Fibroblast of peridontal ligament (primary cell): ENCODE results near the gene SLX4.
"Not testable (repeated sequence)": the region's sequence is repeated elsewhere in the genome, so short reads cannot be mapped to it uniquely, and the experiment has no call there.

ENCODE experiments used
- DNase-seq: peaks from one replicate; pipeline ENCODE4 v3.0.0-alpha.2; 2010; ENCODE audit errors: extremely low read depth

SLX4 gene

DNA sequence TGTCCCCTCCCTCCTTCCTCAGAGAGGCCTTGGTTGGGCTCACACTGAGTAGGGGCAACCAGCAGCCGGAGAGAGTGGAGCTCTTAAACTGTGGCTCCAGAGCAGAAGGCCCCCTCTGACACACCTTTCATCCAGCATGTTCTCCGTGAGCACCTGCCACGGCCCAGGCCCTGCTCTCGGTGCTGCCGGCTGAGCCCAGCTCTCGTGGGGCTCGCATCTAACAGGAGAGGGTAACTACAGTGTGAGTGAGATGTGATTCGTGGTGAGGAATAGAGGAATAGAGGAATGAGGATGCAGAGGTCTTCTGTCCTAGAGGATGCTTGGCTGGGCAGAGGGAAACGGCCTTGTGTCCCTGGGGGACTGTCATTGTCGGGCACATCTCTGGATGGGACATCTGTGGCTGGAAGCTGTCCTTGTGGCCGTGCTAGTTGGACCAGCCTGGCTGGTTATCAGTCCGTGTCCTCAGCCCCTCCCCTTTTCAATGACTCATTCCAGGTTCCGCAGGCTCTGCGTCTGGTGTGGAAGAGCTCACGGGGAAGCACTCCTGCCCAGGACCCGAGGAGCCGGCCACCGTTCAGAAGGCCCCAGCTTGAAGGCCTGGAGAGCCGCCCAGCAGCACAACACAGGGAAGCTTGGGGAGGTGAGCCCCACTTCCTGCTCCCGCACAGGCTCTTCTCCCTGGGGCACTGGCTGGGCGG is 31.1 kb upstream of the SLX4 start:
- DNase-seq: no peak

DNA sequence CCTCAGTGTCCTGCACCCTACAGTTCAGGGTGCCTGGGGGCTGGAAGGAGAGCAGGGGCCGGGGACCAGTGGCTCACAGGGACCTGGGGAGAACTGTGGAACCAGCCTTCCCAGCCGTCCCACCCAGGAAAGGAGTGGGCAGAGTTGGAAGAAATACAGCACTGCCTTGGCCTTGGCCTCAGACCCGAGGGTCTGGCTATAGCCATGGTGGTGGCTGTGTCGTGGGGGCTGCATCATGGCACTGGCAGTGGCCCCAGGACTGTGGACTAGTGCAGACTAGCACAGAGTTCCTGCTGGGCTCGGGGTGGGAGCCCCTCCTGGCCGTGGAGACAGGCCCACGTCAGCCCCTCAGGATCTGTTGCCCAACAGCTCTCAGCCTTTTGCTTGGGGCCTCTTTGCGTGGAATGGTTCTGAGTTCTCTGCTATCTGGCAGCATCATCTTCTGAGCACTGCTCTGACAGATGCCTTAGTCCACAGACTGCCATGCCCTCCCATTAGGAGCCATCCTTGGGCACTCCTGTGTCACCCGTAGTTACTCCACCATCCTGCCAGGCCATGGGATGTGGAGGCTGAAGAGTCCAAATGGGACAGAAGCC is 30.5 kb upstream of the SLX4 start:
- no peak for DNase-seq

DNA sequence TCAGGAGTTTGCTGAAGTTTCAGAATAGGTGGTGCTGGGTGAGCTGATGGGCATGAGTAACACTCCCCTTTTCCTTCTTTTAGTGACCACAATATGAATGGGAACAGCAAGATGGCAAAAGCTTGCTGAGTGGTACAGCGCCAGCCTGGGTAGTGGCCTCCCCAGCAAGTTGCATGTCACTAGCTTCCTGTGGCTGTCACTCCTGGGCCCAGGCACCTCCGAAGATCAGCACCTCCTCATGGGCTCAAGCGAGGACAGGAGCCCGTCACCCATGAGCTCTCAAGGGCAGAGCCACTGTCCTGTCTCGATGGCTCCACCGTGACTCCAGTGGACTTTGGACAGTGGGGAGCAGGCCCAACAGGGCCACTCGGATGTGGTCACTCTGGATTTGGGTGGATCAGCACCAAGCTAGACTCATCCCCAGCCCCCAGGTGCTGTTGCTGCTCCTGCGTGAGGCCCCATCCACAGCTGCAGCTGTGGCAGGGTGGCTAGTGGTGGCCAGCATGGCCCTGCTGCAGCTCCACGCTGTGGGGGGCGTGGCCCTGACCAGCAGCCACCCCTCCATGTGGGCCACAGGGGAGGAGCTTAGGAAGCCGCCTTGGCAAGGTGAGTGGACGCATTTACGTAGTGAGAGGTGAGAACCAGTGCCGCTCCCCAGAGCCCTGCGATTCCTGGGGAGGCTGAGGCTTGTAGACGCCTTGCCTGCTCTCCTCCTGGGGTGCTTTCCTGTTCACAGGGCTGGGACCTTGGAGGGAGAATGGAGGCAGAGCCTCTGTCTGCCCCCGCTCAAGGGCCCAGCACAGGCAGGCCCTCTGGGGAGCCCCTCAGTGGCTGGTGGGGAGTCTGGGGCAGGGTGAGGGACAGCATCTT is 29.5 kb upstream of the SLX4 start:
- DNase-seq: no peak

DNA sequence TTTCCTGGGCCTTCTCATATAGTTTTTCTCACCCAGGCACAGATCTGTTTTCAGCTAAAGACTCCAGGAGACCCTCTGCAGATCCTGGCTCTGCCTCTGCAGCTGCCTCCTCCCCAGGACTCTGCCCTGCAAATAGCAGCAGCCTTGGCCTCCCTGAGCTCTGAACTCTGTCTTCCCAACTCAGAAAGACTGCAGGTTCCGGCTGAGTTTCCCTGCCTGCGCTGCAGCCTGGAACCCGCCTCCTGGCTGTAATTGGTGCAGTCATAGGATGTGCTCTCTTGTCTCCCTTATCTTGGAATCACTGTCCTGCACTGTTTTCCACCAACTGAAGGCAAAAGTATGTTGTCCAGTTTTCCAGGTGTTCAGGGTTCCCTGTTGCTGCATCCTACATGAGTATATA is 28.8 kb upstream of the SLX4 start:
- DNase-seq: no peak

DNA sequence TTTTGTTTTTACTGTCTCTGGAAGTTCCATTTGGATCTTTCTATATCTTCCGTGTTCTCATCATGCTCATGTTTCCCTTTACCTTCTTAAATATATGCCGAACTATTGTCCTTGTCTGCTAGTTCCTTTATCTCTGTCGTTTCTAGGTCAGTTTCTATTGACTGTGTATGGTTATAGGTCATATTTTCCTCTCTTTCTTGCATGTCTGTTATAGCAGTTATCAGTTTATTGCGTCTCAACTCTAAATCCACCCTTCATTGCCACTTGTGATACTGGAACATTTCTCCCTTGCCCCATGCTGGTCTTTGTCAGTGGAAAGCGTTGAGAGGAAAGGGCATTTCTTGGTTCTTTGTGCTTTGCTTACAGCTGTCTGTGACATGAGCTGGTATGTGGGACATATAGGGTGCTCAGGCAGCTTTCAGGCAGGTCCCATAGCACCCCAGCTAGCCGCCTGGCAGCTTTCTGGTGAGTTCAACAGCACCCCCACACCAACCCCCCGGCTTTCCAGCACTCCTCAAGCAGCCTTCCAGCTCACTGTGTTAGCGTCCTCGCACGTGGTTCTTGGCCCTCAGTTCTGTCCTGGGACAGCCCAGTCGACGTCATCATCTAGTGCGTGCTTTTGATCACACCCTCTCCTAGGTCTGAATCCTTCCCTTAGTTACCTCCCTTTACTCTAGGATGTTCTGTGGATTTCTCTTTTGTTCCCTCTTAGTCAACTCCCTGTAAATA is 27.7 kb upstream of the SLX4 start:
- no peak for DNase-seq

DNA sequence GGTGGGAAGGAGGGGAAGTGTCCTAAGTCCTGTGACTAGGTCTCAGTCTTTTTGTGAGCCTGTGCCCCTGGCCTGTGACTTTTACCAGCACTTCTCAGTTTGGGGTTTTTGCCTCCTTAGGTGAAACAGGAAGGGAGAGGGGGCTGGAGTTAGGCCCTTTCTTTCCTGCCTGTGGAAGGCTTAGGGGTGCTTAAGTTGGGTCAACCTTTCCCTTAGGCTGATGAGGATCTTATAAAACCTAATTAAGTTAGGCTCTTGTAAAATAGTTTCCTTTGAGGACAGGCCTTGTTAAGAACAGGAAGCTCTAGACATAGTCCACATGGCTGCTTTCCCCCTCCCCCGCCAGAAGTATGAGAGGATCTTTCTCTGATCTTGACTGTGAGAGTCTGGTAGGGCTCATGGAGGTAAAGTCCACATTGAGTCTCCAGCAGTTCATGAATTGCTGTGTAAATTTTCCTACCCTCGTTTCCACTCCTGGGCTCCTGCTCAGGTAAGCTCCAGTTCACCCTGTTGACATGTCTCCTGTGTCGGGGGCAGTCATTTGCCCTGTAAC is 26.0 kb upstream of the SLX4 start:
- no peak for DNase-seq

DNA sequence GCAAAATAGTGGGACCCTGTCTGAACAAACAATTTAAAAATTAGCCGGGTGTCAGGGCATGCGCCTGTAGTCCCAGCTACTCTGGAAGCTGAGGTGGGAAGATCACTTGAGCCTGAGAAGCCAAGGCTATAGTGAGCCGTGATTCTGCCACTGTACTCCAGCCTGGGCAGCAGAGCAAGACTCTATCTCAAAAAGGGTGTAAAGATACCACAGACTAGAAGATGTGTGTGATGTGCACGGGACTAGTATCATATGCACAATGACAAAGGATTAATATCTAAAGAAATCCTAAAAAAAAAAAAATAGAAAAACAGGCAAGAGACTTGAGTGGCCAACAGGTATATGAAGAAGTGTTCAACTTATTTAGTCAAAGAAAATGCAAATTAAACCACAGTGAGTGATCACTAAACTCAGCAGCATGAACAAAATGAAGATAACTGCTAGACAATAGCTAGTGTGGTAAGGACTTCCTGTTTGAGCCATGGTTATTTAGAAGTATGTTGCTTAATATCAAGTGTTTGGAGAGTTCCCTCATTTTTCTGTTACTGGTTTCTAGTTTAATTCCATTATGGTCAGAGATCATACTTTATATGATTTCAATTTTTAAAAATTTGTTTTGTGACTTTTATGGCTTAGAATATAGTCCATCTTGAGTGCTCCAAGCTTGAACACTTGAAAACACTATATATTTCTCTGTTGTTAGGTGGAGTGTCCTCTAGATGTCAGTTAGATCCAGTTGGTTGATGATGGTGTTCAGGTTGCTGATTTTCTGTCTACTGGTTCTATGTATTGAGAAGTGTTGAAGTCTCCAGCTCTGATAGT is 14.7 kb upstream of the SLX4 start:
- DNase-seq: no peak

DNA sequence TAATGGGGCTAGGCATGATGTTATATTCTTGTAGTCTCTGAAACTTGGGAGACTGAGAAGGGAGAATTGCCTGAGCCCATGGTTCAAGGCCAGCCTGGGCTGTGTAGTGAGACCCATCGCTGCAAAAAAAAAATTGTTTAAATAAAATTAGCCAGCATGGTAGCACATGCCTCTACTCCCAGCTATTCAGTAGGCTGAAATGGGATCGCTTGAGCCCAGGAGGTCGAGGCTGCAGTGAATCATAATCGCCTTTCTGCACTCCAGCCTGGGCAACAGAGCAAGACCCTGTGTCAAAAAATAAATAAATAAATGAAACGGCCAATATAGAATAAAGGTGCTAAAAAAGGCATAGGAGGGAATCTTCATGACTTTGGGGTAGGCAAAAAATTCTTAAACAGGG is 13.9 kb upstream of the SLX4 start:
- no peak for DNase-seq

DNA sequence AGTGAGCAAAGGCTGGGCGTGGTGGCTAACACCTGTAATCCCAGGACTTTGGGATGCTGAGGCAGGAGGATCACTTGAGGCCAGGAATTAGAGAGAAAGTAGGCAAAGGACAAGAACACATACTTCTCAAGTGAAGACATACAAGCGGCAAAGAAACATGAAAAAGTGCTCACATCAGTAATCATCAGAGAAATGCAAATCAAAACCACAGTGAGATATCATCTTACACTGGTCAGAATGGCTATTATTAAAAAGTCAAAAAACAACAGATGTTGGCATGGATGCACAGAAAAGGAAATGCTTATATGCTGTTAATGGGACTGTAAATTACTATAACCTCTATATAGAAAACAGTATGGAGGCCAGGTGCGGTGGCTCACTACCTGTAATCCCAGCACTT is 12.2 kb upstream of the SLX4 start:
- no peak for DNase-seq

DNA sequence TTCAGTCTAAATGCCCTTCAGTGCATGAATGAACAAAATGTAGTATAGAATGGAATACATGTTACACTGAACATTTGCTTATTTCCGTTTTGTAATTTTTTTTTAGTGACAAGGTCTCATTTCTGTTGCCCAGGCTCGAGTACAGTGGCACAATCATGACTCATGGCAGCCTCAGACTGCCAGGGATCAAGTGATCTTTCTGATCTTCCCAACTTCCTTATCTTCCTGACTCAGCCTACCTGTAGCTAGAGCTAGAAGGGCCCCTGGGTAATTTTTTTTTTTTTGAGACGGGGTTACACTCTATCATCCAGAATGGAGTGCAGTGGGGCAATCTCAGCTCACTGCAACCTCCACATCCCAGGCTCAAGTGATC is 7.3 kb upstream of the SLX4 start:
- DNase-seq: no peak

DNA sequence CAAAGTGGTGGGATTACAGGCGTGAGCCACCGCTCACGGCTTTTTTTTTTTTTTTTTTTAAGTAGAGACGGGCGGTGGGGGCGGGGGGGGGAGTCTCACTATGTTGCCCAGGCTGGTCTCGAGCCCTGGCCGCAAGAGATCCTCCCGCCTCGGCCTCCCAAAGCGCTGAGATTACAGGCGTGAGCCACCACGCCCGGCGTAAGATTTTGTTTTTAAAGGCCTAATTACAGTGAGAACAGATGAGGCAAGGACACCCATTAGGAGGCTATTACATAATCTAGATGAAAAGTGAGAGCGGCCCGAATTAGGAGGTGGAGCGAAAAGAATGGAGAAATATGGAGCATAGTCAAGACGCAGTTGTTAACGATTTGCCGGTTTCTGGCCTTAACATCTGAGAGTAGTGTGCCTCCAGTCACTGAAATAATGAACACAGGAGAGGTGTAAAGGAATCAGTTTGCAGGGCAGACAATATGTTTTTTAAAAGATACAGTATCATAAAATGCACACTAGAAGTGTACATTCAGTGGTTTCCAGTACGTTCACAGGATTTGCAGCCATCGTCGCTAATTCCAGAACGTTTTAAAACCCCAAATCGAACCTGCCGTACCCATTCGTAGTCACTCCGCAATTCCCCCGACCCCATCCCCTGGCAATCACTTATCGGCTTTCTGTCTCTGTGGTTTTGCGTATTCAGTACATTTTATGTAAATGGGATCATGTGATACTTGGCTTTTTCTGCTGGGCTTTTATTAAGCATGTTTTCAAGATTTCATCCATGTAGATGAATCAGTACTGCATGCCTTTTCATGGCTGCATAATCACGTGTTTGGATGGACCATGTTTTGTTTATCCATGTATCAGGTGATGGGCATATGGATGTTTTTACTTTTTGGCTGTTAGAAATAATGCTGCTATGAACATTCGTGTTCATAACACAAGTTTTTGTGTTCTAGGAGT is 1.4 kb upstream of the SLX4 start:
- DNase-seq: no peak

DNA sequence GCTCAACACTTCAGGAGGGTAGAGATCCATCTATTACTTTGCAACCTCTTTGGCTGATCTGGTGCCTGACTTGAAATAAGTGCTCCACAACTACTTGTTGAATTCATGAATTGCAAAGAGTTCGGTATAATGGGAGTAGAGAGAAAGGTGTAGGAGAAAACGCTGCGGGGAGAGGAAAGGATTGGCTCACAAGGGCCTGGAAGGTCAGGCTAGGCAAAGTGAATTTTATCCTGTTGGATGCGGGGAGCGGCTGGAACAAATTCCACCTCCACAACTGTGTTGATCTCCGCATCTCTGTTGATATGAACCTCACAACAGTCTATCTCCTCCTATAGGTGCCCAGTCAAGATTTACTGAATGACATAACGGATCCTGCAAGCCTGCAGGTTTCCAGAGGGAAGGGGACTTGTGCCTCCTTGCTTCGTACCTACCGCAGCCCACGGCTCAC is 684 bp downstream of the SLX4 start:
- DNase-seq: no peak

DNA sequence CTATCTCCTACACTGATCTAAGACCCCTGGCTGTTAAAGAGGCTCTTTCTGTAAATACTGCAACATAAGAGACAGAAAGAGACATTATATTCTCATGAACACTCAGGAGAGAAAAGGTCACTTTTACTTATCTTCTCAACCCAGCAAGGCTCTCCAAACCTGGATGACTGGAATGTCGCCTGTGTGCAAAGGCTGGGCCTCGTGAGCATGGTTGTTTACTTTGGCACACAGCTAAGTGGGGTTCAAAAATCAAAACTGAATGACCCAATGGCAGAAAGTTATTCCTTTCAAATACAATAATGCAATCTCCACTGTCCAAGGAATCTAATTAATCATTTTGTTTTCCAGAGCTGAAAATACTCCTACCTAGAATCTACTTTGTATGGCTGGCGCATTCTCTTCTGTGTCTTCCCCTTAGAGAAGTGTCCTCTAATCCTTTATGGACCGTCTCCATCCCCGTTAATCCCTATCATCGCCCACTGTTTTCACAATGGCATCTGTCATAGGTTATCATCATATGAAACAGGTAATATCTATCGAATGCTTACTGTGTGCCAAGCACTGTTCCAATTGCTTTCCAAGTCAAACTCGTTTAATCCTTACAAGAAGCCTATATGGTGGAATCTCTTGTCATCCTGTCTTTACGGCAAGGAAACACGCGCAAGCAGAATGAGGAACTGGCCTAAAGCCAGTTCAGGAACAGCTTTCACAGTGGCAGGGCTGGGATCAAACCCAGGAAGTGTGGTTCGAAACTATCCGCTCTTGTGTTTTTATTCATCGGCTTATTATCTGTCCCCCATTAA is 1.3 kb downstream of the SLX4 start:
- DNase-seq: no peak

DNA sequence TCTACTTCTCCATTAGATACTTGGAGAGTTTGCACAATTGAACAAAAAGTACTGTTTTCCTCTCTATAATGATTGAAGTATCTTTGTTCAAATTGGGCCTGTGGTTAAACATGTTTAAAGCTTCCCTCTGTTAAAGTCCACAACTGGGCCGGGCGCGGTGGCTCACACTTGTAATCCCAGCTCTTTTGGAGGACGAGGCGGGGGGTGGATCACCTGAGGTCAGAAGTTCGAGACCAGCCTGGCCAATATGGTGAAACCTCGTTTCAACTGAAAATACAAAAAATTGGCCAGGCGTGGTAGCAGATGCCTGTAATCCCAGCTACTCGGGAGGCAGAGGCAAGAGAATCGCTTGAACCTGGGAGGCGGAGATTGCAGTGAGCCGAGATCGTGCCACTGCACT is 2.4 kb downstream of the SLX4 start:
- not testable (repeated sequence) for DNase-seq

DNA sequence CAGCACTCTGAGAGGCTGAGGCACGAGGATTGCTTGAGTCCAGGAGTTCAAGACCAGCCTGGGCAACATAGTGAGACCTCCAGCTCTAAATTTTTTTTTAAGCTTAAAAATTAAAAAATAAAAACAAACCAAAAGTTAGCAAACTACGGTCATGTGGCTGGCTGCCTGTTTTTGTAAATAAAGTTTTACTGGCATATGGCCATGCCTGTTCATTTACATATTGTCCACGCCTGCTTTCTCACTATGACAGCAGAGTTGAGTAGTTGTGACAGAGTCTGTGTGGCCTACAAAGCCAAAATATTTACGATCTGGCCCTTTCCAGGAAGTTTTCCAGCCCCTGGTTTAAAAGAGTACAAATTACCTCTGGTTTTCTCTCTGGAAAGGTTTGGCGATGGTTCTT is 3.3 kb downstream of the SLX4 start:
- DNase-seq: no peak

DNA sequence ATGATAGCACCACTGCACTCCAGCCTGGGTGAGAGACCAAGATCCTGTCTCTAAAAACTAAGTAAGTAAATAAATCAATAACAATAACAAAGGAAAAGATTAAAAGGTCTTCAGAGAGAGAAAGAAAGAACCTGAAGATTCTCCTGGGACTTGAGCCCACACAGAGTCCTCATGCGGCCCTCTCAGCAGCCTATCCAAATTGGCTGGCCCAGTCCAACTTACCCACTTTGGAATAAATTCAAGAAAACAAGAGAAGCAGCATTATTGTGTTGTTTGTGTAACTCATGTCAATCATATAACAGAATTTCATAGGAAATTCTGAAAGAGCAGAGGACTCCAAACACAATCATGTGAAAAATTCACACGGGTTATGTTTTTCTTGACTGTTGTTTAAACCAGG is 3.8 kb downstream of the SLX4 start:
- DNase-seq: no peak

DNA sequence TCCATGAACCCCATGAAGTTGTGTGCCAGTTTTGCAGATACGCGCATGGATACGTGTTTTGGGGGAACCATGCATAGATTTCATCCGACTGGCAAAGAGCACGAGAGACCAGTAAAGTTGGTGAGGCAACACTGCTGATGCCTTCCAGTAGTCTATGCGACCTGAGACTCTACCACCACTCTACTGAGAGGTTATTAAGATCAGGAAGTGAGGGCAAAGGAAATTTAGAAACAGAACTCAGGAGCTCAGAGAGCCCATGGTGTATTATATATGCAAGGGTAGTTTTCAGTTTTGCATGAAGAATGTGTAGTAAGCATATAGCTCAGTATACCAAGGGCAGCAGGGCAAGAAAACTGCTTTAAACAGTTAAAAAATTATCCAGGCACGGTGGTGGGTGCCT is 4.2 kb downstream of the SLX4 start:
- no peak for DNase-seq

DNA sequence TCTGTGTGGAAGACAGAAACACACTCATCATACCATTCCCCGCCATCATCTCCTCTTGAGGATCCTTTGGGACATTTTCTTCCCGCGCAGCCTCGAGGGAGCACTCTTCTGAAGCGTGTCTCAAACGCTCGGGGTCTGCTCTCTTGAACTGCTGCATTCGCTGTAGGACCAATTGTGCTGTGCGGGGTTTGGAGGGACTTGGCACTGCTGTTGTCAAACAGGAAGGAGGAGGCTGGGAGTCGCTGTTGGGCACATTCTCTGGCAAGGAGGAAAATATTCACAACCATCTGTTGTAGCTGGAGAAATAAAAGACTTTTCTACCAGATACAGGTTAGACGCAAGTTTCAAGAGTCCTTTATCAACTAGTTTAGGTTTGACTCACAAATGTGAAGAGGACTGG is 5.0 kb downstream of the SLX4 start:
- no peak for DNase-seq

DNA sequence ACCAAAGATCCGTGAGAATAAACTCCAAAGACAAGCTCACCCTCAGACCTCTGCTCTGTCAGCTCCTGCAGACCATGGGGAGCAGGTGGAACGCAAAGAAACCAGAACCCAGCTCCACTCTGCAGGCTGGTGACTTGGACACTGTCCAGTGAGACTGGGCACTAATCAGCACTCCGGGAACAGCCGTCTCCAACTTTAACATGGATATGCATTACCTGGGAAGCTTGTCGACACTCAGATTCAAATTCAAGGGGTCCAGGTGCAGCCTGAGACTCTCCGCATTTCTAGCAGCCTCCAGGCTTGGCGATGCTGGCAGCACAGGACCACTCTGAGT is 9.1 kb downstream of the SLX4 start:
- no peak for DNase-seq
